Gastrocnemius medialis (tissue), 4 donors: ENCODE measurements around the gene QSOX2. TPM values are rescaled to one million over a fixed set of nuclear protein-coding genes. Genes with fewer than 3 reads are reported as not detected.
"Not testable (repeated sequence)": the region's sequence is repeated elsewhere in the genome, so short reads cannot be mapped to it uniquely, and the experiment has no call there.

Source experiments
- ATAC-seq, 2 donors: fragments of 150-250 bp; one replicate each; pipeline ENCODE4 v1.9.1; 2016
- DNase-seq, 2 donors: peaks; one replicate each; pipeline ENCODE4 v3.0.0-alpha.2; 2019
- H3K27ac ChIP-seq, 4 donors: fragments of 200-600 bp; sonication (generic); 1 replicate in 1 of 4; 2 replicates in 3 of 4; pipeline ENCODE4 v1.5.1; 2016 to 2018; ENCODE audit warnings: mild to moderate bottlenecking in 2 of 4, moderate library complexity in 1 of 4
- H3K27me3 ChIP-seq, 3 donors: fragments of 200-600 bp; sonication (generic) in 2 of 3; 1 replicate in 1 of 3; 2 replicates in 2 of 3; pipeline versions ENCODE4 v1.5.1 to v1.6.0; 2016 to 2019; ENCODE audit warnings: mild to moderate bottlenecking in 1 of 3, moderate library complexity in 1 of 3
- H3K36me3 ChIP-seq, 2 donors: fragments of 200-600 bp; sonication (generic) in 1 of 2; one replicate each; pipeline ENCODE4 v1.5.1; 2017 to 2018
- H3K4me1 ChIP-seq, 2 donors: fragments of 200-600 bp; sonication (generic) in 1 of 2; one replicate each; pipeline ENCODE4 v1.5.1; 2016 to 2017; ENCODE audit warnings: mild to moderate bottlenecking in 2 of 2
- H3K4me3 ChIP-seq, 4 donors: fragments of 200-600 bp; sonication (generic) in 3 of 4; 1 replicate in 1 of 4; 2 replicates in 3 of 4; pipeline ENCODE4 v1.5.1; 2016 to 2019; ENCODE audit warnings: mild to moderate bottlenecking in 2 of 4
- H3K9me3 ChIP-seq, 3 donors: fragments of 200-600 bp; sonication (generic) in 2 of 3; 1 replicate in 1 of 3; 2 replicates in 2 of 3; pipeline ENCODE4 v1.5.1; 2016 to 2019
- POLR2A ChIP-seq, 2 donors: fragments of 450-650 bp; IDR thresholded peaks; one replicate each; pipeline ENCODE4 v1.6.1; 2017; ENCODE audit warnings: antibody characterized with exemption in 2 of 2, mild to moderate bottlenecking in 2 of 2, moderate library complexity in 2 of 2
- in situ Hi-C, 4 donors: fragments of 200-750 bp; cut with MboI; loops; one replicate each; pipeline versions ENCODE4 v1.15.0 to v1.8.0; 2017; ENCODE audit warnings: low sequenced_read_pairs in 4 of 4
- intact Hi-C: fragments of 100-400 bp; cut with DNase I; formaldehyde crosslinking; loops from one replicate; pipeline ENCODE4 v1.15.1; 2023; ENCODE audit warnings: low total_unique reads
- total RNA-seq, 4 donors: library from RNA; depleted of rRNA; stranded (reverse); fragments of >200 nt; gene quantifications; one replicate each; pipeline versions ENCODE4 v1.1.0 to v1.2.3, GENCODE V29; 2016
- TF ChIP-seq, protein P1 (sequence below), 5 experiments: fragments of 450-650 bp in 3 of 5; fragments of 200-600 bp in 2 of 5; sonication (generic) in 2 of 5; IDR thresholded peaks in 4 of 5; conservative IDR thresholded peaks in 1 of 5; 1 replicate in 4 of 5; 2 replicates in 1 of 5; pipeline ENCODE4 v1.5.1; 2016 to 2019; ENCODE audit warnings: antibody characterized with exemption in 5 of 5, mild to moderate bottlenecking in 3 of 5, moderate library complexity in 3 of 5

Gene QSOX2
- total RNA-seq, 4 donors from 2014 or later, result 3.3 to 5.8 (median 5.2) TPM

DNA sequence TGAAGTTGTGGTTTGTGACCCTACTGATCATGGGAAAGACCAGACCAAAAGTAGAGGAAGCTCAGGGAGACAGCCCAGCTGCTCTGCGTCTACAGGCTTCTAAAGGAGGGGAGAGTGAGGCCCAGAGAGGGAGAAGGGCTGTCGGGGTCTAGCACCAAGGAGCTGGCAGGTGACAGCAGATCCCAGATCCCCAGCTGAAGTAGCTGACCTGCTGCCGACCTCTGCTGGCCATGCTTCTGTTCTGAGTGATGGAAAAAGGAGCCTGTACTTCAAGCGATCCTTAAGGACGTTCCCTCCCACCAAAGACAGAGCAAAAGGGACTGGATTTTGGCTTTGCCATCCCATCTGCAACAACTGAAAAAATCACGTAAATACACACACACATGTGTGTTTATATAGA is 22.7 kb upstream of the QSOX2 start:
- no peak for ATAC-seq
- Histone ChIP-seq H3K4me3 (no peak overlapping the region), H3K4me1 (peaks cover 3 to 4% of the 10 kb centered on the region in 2 donors), H3K27me3 (peaks cover 15 to 29% (median 20%) of the 10 kb centered on the region in 3 donors), H3K36me3 (no peaks in the 10 kb centered on the region), H3K9me3 (no peaks in the 10 kb centered on the region), H3K27ac (no peak overlapping the region)
- DNase-seq, result no peak
- no peak for TF ChIP-seq POLR2A (IDR thresholded peaks at IDR 0.05)
- TF ChIP-seq, protein P1, sequence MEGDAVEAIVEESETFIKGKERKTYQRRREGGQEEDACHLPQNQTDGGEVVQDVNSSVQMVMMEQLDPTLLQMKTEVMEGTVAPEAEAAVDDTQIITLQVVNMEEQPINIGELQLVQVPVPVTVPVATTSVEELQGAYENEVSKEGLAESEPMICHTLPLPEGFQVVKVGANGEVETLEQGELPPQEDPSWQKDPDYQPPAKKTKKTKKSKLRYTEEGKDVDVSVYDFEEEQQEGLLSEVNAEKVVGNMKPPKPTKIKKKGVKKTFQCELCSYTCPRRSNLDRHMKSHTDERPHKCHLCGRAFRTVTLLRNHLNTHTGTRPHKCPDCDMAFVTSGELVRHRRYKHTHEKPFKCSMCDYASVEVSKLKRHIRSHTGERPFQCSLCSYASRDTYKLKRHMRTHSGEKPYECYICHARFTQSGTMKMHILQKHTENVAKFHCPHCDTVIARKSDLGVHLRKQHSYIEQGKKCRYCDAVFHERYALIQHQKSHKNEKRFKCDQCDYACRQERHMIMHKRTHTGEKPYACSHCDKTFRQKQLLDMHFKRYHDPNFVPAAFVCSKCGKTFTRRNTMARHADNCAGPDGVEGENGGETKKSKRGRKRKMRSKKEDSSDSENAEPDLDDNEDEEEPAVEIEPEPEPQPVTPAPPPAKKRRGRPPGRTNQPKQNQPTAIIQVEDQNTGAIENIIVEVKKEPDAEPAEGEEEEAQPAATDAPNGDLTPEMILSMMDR (IDR thresholded peaks at IDR 0.05 in 4 of 5, conservative IDR thresholded peaks at IDR 0.05 in 1 of 5), result no peak
- in situ Hi-C loops, result no loop called here
- intact Hi-C loops, result no loop called here

DNA sequence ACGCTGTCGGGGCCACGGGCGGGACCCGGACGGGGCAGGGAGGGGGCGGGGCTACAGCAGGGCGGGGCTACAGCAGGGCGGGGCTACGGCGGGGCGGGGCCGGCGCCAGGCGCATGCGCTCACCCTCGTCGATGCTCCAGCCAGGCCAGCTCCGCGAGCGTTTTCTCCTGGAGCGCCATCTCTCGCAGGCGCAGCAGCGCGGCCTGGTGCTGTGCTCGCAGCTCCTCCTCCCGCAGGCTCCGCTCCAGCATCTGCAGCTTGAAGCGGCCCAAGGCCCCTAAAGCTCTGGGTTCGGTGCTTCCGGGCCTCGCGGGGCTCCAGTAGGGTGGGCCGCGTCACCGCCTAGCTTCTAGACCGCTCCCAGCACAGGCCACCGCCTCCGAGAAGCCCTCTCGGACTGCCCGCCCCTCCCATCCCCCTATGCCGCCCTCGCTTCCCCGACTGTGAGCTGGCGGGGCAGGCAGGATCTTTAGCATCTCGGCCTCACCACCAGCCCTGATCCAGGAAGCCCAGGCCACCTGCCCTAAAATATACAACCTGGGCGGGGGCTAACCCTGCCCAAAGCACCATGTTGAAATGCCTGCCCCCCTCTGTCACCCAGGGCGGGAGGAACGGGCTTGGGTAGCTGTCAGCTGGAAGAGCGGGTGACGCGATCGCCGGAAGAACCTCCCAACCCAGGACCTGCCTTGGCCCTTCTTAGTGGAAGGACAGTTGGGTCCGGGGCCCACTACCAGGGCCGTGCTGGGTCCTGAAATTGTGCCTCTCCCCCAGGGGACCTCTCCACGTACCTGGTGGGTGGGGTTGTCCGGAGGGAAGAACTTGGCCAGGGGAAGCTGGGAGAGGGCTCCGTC is 21.9 kb upstream of the QSOX2 start:
- Histone ChIP-seq H3K4me1 (peaks cover 3 to 4% of the 10 kb centered on the region in 2 donors), H3K9me3 (no peaks in the 10 kb centered on the region), H3K27ac (no peak overlapping the region), H3K27me3 (peaks cover 15 to 29% (median 20%) of the 10 kb centered on the region in 3 donors), H3K36me3 (no peaks in the 10 kb centered on the region), H3K4me3 (peak overlapping the region; percentile 44 to 53 (median 48))
- peak; percentile 47 to 85 for ATAC-seq
- DNase-seq, result peak; percentile 32 to 58
- in situ Hi-C loops, result no loop called here
- intact Hi-C loops, result no loop called here
- TF ChIP-seq, protein P1 (IDR thresholded peaks at IDR 0.05 in 4 of 5, conservative IDR thresholded peaks at IDR 0.05 in 1 of 5), result no peak
- no peak for TF ChIP-seq POLR2A (IDR thresholded peaks at IDR 0.05)

DNA sequence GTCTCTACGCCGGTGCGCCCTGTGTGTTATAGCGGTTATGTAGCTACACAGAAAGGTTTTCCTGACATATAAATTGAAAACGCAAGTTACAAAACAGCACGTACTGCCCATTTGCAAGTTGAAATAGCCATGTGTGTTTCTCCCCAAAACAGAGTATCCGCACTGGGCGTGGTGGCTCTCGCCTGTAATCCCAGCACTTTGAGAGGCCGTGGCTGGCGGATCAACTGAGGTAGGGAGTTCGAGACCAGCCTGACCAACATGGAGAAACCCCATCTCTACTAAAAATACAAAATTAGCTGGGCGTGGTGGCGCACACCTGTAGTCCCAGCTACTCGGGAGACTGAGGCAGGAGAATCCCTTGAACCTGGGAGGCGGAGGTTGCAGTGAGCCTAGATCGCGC is 21.0 kb upstream of the QSOX2 start:
- DNase-seq, H3K36me3 ChIP-seq, ATAC-seq, in situ Hi-C loops, intact Hi-C loops, H3K4me1 ChIP-seq, H3K9me3 ChIP-seq, H3K27ac ChIP-seq: not testable (repeated sequence)
- peaks cover 15 to 29% (median 20%) of the 10 kb centered on the region in 3 donors for H3K27me3 ChIP-seq
- peak overlapping the region in 3 of 4 donors; percentile 44 to 49 (median 46) for H3K4me3 ChIP-seq

DNA sequence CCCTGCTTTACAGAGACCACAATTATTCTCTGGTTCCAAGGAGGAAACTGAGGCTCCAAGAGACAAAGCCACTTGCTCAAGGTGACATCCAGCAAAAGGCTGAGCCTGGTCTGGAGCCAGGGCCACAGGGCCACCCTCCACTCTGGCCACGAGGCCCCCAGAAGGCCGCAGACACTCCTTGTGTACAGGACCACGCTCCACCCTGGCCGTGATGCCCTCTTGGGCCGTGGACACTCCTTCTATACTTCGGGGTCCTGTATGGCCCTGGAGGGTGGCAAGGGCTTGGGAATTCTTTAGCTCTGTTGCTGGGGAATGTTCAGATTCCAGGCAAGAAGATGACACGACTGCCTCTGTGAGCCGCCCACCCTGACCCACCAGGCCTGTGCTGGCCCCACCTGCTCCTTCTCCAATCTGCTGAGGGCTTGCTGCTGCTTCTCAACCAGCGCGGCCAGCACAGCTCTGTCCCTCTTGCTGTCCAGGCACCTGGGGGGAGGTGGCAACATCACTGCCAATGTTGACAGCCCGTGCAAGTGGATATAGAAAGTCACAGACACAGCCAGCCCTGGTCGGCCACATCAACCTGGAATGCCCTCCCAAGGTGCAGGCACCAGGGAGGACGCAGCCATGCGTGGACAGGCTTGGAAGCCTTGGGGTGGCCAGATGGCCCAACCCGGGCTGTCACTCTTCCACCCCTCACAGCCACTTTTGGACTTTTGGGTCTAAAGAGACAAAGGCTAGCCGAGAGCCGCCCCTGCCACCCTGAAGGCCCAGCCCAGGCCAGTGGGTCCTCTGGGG is 20.1 kb upstream of the QSOX2 start:
- Histone ChIP-seq H3K4me3 (no peak overlapping the region), H3K36me3 (no peaks in the 10 kb centered on the region), H3K9me3 (no peaks in the 10 kb centered on the region), H3K27me3 (peaks cover 15 to 29% (median 20%) of the 10 kb centered on the region in 3 donors), H3K4me1 (peaks cover 3 to 4% of the 10 kb centered on the region in 2 donors), H3K27ac (no peak overlapping the region)
- intact Hi-C loops, result no loop called here
- TF ChIP-seq POLR2A (IDR thresholded peaks at IDR 0.05), result no peak
- TF ChIP-seq, protein P1 (IDR thresholded peaks at IDR 0.05 in 4 of 5, conservative IDR thresholded peaks at IDR 0.05 in 1 of 5), result no peak
- ATAC-seq (no peak), DNase-seq (no peak)
- in situ Hi-C loops, result no loop called here
